ENCODE measurements around the gene MYO10.
A peak's percentile ranks its signal among the peaks of the same experiment; 100 is the strongest.

Gene MYO10

GRCh38 chr5:16695779-16696178 lies 240.3 kb downstream of the MYO10 start:
- DNase-seq = no peak

- DNase-seq = no peak
These were observed 242.2 kb downstream of the MYO10 start for GRCh38 chr5:16693879-16694278.

GRCh38 chr5:16691731-16692130 lies 244.4 kb downstream of the MYO10 start:
- no peak for DNase-seq

- peak; percentile 34 for DNase-seq
These were observed 245.7 kb downstream of the MYO10 start for GRCh38 chr5:16690243-16690852.

- DNase-seq = no peak
These were observed 248.2 kb downstream of the MYO10 start for GRCh38 chr5:16687898-16688297.

- DNase-seq = no peak
These were observed 251.0 kb downstream of the MYO10 start for GRCh38 chr5:16685069-16685468.

- no peak for DNase-seq
These were observed 254.2 kb downstream of the MYO10 start for GRCh38 chr5:16681876-16682275.

- no peak for DNase-seq
These were observed 256.2 kb downstream of the MYO10 start for GRCh38 chr5:16679863-16680262.

- DNase-seq = no peak
These were observed 256.9 kb downstream of the MYO10 start for GRCh38 chr5:16679190-16679589.

GRCh38 chr5:16675806-16676205 lies 260.3 kb downstream of the MYO10 start:
- no peak for DNase-seq

GRCh38 chr5:16674750-16675149 lies 261.3 kb downstream of the MYO10 start:
- DNase-seq = no peak

GRCh38 chr5:16673241-16674201 lies 262.6 kb downstream of the MYO10 start:
- DNase-seq = no peak

GRCh38 chr5:16671208-16671607 lies 264.9 kb downstream of the MYO10 start:
- DNase-seq = no peak

GRCh38 chr5:16669776-16670175 lies 266.3 kb downstream of the MYO10 start:
- no peak for DNase-seq

GRCh38 chr5:16668631-16669030 lies 267.5 kb downstream of the MYO10 start:
- no peak for DNase-seq

GRCh38 chr5:16668194-16668593 lies 267.9 kb downstream of the MYO10 start:
- DNase-seq = no peak

GRCh38 chr5:16666883-16667398 lies 269.1 kb downstream of the MYO10 start:
- DNase-seq = no peak

GRCh38 chr5:16666130-16666882 lies 269.8 kb downstream of the MYO10 start:
- no peak for DNase-seq

- DNase-seq = no peak
These were observed 270.5 kb downstream of the MYO10 start for GRCh38 chr5:16665601-16666000.

GRCh38 chr5:16664368-16664767 lies 271.7 kb downstream of the MYO10 start:
- DNase-seq = no peak

- DNase-seq = no peak
These were observed 272.2 kb downstream of the MYO10 start for GRCh38 chr5:16663840-16664239.

- no peak for DNase-seq
These were observed 274.4 kb downstream of the MYO10 start for GRCh38 chr5:16661713-16662112.

GRCh38 chr5:16660982-16661381 lies 275.1 kb downstream of the MYO10 start:
- DNase-seq = no peak
